Spinal cord (tissue), 10 donors: ENCODE data around the gene CT55. TPM values are rescaled to one million over a fixed set of nuclear protein-coding genes. Genes with fewer than 3 reads are reported as not detected.
"Not testable (repeated sequence)": the region's sequence is repeated elsewhere in the genome, so short reads cannot be mapped to it uniquely, and the experiment has no call there.

ENCODE experiments used
- DNase-seq, 6 donors: peaks; one replicate each; pipeline versions ENCODE4 v3.0.0 to v3.0.0-alpha.2; 2013 to 2015; ENCODE audit warnings: low spot score in 6 of 6, low read depth in 4 of 6
- H3K27ac ChIP-seq: one replicate; pipeline ENCODE4 v1.5.1; 2013; ENCODE audit warnings: low read depth, low read length, control low read depth
- H3K27me3 ChIP-seq: one replicate; pipeline ENCODE4 v1.6.1; 2013; ENCODE audit warnings: low read length; ENCODE audit not compliant: control insufficient read depth, insufficient read depth
- H3K36me3 ChIP-seq: one replicate; pipeline ENCODE4 v1.6.1; 2013; ENCODE audit warnings: low read length; ENCODE audit not compliant: control insufficient read depth, insufficient read depth
- H3K4me1 ChIP-seq: one replicate; pipeline ENCODE4 v1.6.1; 2013; ENCODE audit warnings: low read length; ENCODE audit not compliant: control insufficient read depth, insufficient read depth
- H3K4me3 ChIP-seq: one replicate; pipeline ENCODE4 v1.5.1; 2013; ENCODE audit warnings: low read depth, low read length, control low read depth
- H3K9me3 ChIP-seq: one replicate; pipeline ENCODE4 v1.6.1; 2013; ENCODE audit warnings: low read length; ENCODE audit not compliant: control insufficient read depth, insufficient read depth
- WGBS: methylation state at CpG from one replicate; pipeline ENCODE4 v1.1.5; 2013; ENCODE audit warnings: missing lambda C conversion rate; ENCODE audit not compliant: insufficient coverage; 5-methylcytosine and 5-hydroxymethylcytosine counted together
- polyA plus RNA-seq, 2 donors: library from polyadenylated mRNA; unstranded; fragments of 120-200 nt; gene quantifications; one replicate each; pipeline ENCODE4 v1.2.1, GENCODE V29; 2013; ENCODE audit not compliant: insufficient read length in 2 of 2
- total RNA-seq, 2 donors: library from RNA; depleted of rRNA in 1 of 2; stranded (reverse); fragments of 120-200 nt in 1 of 2; fragments of >200 nt in 1 of 2; gene quantifications; one replicate each; pipeline versions ENCODE4 v1.2.3 to v1.2.4, GENCODE V29; 2013 to 2014
- donor health status: healthy.

CT55 gene
- total and polyA plus RNA-seq, 4 donors = 0.10 to 0.78 (median 0.14) TPM

- Histone ChIP-seq H3K9me3 (no peaks in the 10 kb centered on the region), H3K4me3 (no peak overlapping the region), H3K27ac (no peak overlapping the region), H3K4me1 (no peaks in the 10 kb centered on the region), H3K27me3 (peaks cover under 1% of the 10 kb centered on the region), H3K36me3 (no peaks in the 10 kb centered on the region)
- DNase-seq = no peak
- 78% methylated on average over 10 of the region's 10 CpGs for WGBS
Measured at GRCh38 chrX:135170468-135170867, 730 bp downstream of the CT55 start.

DNA sequence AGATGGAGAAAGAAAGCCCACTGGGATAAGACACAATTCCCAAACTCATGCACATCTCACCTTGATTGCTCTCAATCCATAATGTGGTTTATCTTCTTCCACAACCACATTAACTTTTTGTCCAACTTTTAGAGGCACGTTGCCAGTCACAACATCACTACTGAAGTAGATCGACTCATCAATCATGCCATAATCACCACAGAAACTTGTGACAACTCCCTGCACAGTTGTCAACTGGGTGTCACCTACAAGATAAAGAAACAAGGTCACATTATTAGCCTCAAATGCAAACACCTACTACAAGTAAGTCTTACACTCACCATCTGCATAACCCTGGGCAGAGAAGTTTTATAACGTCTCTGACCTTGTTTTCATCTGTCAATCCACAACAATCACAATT lies 1.7 kb downstream of the CT55 start:
- not testable (repeated sequence) for H3K27me3 ChIP-seq, DNase-seq, H3K4me3 ChIP-seq, H3K9me3 ChIP-seq, H3K27ac ChIP-seq, H3K4me1 ChIP-seq, H3K36me3 ChIP-seq
- WGBS = 69% methylated on average over 2 of the region's 3 CpGs

DNA sequence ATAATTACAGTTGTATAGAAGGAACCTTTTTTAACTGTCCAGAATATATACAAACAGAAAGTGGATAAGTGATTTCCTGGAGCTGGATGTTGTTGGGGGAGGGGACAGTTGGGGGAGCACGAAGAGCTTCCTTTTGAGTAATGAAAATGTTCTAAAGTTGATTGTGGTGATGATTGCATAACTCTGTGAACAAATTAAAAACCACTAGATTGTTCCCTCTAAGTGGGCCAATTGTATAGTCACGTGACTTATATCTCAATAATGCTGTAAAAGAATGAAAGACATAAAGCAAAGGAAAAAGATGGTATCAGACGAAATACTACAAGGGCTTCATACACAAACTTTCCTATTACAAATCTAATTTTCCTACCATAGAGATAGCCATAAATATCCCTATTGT lies 2.7 kb downstream of the CT55 start:
- no peaks in the 10 kb centered on the region for H3K4me1 ChIP-seq
- DNase-seq = no peak
- no peaks in the 10 kb centered on the region for H3K9me3 ChIP-seq
- H3K36me3 ChIP-seq = no peaks in the 10 kb centered on the region
- H3K27me3 ChIP-seq = no peaks in the 10 kb centered on the region
- 80% methylated on average over 1 of the region's 3 CpGs for WGBS
- H3K27ac ChIP-seq = no peak overlapping the region
- no peak overlapping the region for H3K4me3 ChIP-seq

DNA sequence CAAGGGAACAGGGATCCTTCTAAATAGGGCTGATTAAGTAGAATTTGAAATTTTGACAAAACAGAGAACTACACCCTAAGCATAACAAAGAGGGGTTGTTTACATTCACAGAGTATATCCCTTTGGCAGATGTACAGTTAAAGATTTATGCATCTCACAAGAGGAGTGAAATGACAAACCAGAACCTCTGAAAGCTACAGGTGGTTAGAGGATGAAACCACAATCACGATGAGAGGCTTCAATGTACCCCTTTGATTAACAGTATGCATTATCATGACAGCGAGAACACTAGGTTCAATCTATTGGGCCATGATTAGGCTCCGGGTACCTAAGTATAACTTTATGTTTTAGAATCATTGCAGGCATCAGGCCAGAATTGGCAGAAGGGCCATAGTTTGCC lies 16.5 kb downstream of the CT55 start:
- not testable (repeated sequence) for H3K4me3 ChIP-seq, H3K9me3 ChIP-seq, H3K27me3 ChIP-seq, H3K27ac ChIP-seq, H3K36me3 ChIP-seq, H3K4me1 ChIP-seq, DNase-seq
- no CpG with 5 or more reads among the region's 3 CpGs for WGBS

GRCh38 chrX:135126145-135126544 lies 45.1 kb downstream of the CT55 start:
- H3K4me3 ChIP-seq, DNase-seq, H3K9me3 ChIP-seq, H3K4me1 ChIP-seq, H3K36me3 ChIP-seq, H3K27ac ChIP-seq, H3K27me3 ChIP-seq: not testable (repeated sequence)
- no CpG with 5 or more reads among the region's 6 CpGs for WGBS

DNA sequence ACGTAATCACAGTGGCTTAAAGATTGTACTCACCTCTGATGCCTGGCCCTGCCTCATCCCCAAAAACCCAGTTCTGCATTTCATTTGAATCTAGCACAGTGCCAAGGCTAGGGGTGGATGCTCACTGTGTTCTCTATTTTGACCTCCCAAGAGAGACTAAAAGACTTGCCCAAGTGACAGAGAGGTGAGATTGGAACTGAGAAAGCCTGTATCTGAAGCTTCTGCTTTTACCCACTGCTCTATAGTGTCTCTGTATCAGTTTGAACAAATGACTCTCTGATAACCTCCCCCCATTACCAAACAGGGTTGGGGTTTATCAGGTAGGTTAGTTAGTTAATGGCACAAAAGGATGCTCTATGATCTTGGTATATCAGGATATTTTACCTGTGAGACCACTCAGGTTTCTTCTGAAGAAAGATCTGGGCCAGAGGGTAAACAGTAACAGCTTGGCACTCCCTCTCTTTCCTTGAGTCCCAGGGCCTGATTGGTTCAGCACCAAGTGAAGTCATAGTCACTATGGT lies 51.1 kb downstream of the CT55 start, which contains the start of gene ETDB:
ETDB (minus strand) TSS at position 471 of the 521 bp plus-strand sequence. CDS start 1,265 bp downstream, outside the sequence.
- WGBS = no CpG with 5 or more reads among the region's 1 CpG
- H3K27me3 ChIP-seq, DNase-seq, H3K27ac ChIP-seq, H3K9me3 ChIP-seq, H3K36me3 ChIP-seq, H3K4me3 ChIP-seq, H3K4me1 ChIP-seq: not testable (repeated sequence)

- not testable (repeated sequence) for H3K4me3 ChIP-seq, DNase-seq, H3K27ac ChIP-seq, H3K9me3 ChIP-seq, H3K27me3 ChIP-seq, H3K36me3 ChIP-seq, H3K4me1 ChIP-seq
- no CpG with 5 or more reads among the region's 2 CpGs for WGBS
Measured at GRCh38 chrX:135116064-135116463, 55.1 kb downstream of the CT55 start.

DNA sequence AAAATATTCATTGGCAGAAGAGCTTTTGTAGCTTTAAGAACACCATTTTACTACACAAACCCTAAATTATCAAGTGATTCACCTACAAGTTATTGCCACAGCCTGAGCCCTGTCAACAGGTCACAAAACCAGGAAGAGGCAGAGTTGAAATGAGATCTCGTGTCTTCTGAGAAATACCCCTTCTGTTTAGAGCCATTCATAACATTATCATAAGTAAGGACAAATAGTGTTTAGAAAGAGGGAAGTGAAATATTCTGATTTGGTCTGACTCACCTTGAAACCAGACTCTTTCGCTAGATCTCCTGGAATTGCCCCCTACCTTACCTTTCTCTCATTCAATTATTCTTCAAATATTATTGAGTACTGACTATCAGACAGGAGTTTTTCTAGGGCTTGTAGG lies 56.8 kb downstream of the CT55 start:
- Histone ChIP-seq H3K27ac (no peak overlapping the region), H3K9me3 (peaks cover 3% of the 10 kb centered on the region), H3K36me3 (no peaks in the 10 kb centered on the region), H3K27me3 (no peaks in the 10 kb centered on the region), H3K4me3 (no peak overlapping the region), H3K4me1 (no peaks in the 10 kb centered on the region)
- no peak for DNase-seq
- no CpG with 5 or more reads among the region's 2 CpGs for WGBS

GRCh38 chrX:135112743-135113142 lies 58.5 kb downstream of the CT55 start:
- Histone ChIP-seq H3K9me3 (peaks cover 3% of the 10 kb centered on the region), H3K4me1 (no peaks in the 10 kb centered on the region), H3K4me3 (no peak overlapping the region), H3K27ac (no peak overlapping the region), H3K36me3 (no peaks in the 10 kb centered on the region), H3K27me3 (no peaks in the 10 kb centered on the region)
- no peak for DNase-seq
- WGBS = 80% methylated on average over 1 of the region's 1 CpG

DNA sequence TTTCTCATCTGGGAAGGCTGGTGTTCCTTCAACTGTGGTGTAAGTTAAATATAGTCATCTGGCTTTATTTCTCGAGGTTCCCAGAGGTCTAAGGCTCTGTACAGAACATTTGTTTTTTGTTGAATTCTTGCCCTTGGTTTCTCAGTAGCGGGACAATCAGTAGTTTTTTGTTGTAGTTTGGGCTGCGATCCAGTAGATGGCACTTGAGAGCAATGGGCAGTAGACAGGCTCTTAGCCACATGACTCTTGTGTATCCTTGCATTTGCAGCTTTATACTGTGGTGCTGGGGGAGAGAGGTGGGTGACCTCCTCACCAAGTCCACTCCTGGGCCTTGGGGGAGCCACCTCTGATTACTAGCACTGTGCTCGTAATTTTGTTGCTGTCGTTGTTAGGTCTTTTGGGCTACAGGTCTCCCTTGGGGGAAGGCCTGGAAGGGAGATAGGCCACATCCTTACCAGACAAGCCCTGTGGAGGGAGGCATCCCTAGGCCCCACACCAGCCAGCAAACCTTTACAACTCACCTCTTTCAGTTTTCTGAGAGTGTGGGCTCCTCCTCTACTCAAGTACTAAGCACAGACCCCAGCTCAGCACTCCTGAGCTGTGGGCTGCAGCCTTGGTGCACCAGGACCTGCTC lies 59.0 kb downstream of the CT55 start:
- WGBS = 21% methylated on average over 4 of the region's 5 CpGs
- no peaks in the 10 kb centered on the region for H3K27me3 ChIP-seq

More for the DNA sequence above, 59.0 kb downstream of the CT55 start:
- no peak overlapping the region for H3K4me3 ChIP-seq
- DNase-seq = peak in 2 of 6 donors; percentile 6 to 24
- no peak overlapping the region for H3K27ac ChIP-seq
- H3K4me1 ChIP-seq = no peaks in the 10 kb centered on the region
- peaks cover 3% of the 10 kb centered on the region for H3K9me3 ChIP-seq
- H3K36me3 ChIP-seq = no peaks in the 10 kb centered on the region
